MM.1S (cell line): ENCODE data around the gene CD47.

Source experiments
- DNase-seq: peaks from one replicate; pipeline ENCODE4 v3.0.0-alpha.2; 2015
- H2AFZ ChIP-seq: fragments of 300-600 bp; sonication (generic); 2 replicates; pipeline ENCODE4 v1.6.0; 2016; ENCODE audit warnings: antibody characterized with exemption, low read length
- H3F3A ChIP-seq: fragments of 300-600 bp; sonication (generic); 2 replicates; pipeline ENCODE4 v1.6.1; 2016; ENCODE audit warnings: mild to moderate bottlenecking, antibody characterized with exemption, low read length, moderate library complexity, mixed read lengths; ENCODE audit not compliant: insufficient read depth
- H3K27ac ChIP-seq: fragments of 300-600 bp; sonication (generic); 2 replicates; pipeline ENCODE4 v1.5.1; 2016; ENCODE audit warnings: mild to moderate bottlenecking, low read length
- H3K27me3 ChIP-seq: fragments of 300-600 bp; sonication (generic); replicated peaks from 2 replicates; pipeline ENCODE4 v1.6.0; 2016; ENCODE audit warnings: low read length; ENCODE audit not compliant: insufficient read depth
- H3K36me3 ChIP-seq: fragments of 300-600 bp; sonication (generic); replicated peaks from 2 replicates; pipeline ENCODE4 v1.6.1; 2016; ENCODE audit warnings: mild to moderate bottlenecking, low read length, mixed read lengths; ENCODE audit not compliant: insufficient read depth
- H3K4me1 ChIP-seq: fragments of 300-600 bp; sonication (generic); 2 replicates; pipeline ENCODE4 v1.6.1; 2016; ENCODE audit warnings: low read length, mixed read lengths
- H3K4me2 ChIP-seq: fragments of 300-600 bp; sonication (generic); 2 replicates; pipeline ENCODE4 v1.6.0; 2016; ENCODE audit warnings: low read depth, low read length
- H3K4me3 ChIP-seq: fragments of 300-600 bp; sonication (generic); 2 replicates; pipeline ENCODE4 v1.5.1; 2016; ENCODE audit warnings: low read length, mixed read lengths
- H3K79me2 ChIP-seq: fragments of 300-600 bp; sonication (generic); 2 replicates; pipeline ENCODE4 v1.6.1; 2016; ENCODE audit warnings: mixed run types, low read length, mixed read lengths
- H3K9ac ChIP-seq: fragments of 300-600 bp; sonication (generic); 2 replicates; pipeline ENCODE4 v1.6.1; 2016; ENCODE audit warnings: low read length, mixed read lengths
- H3K9me2 ChIP-seq: fragments of 300-600 bp; sonication (generic); replicated peaks from 2 replicates; pipeline ENCODE4 v1.6.1; 2016; ENCODE audit warnings: mild to moderate bottlenecking, low read length, mixed read lengths; ENCODE audit not compliant: insufficient read depth
- H3K9me3 ChIP-seq: fragments of 300-600 bp; sonication (generic); replicated peaks from 2 replicates; pipeline ENCODE4 v1.6.1; 2016; ENCODE audit warnings: mild to moderate bottlenecking, low read length, mixed read lengths; ENCODE audit not compliant: insufficient read depth
- H4K20me1 ChIP-seq: fragments of 300-600 bp; sonication (generic); 2 replicates; pipeline ENCODE4 v1.6.1; 2016; ENCODE audit warnings: mild to moderate bottlenecking, low read length, moderate library complexity, mixed read lengths; ENCODE audit not compliant: insufficient read depth
- CTCF ChIP-seq: fragments of 300-600 bp; sonication (generic); IDR thresholded peaks from 2 replicates; pipeline ENCODE4 v1.5.1; 2016; ENCODE audit warnings: antibody characterized with exemption, low read length, mixed read lengths
- EZH2 ChIP-seq: fragments of 300-600 bp; sonication (generic); optimal IDR thresholded peaks from 2 replicates; pipeline ENCODE3; 2017; ENCODE audit warnings: low read depth, mild to moderate bottlenecking, antibody characterized with exemption, low read length, mixed read lengths
- EZH2phosphoT487 ChIP-seq: fragments of 300-600 bp; sonication (generic); IDR thresholded peaks from 2 replicates; pipeline ENCODE4 v1.6.1; 2018; ENCODE audit warnings: antibody characterized with exemption, low read length

Gene CD47

GRCh38 chr3:108030960-108031359 is 59.9 kb downstream of the CD47 start:
- no peak for DNase-seq
- Histone ChIP-seq H3K36me3 (no peaks in the 10 kb centered on the region), H3F3A (no peaks in the 10 kb centered on the region), H3K27ac (no peak overlapping the region), H3K9ac (no peak overlapping the region), H3K9me2 (no peaks in the 10 kb centered on the region), H4K20me1 (no peaks in the 10 kb centered on the region), H3K4me3 (no peak overlapping the region), H3K27me3 (no peaks in the 10 kb centered on the region), H3K9me3 (no peaks in the 10 kb centered on the region; the same call in 1 of the 2 replicates), H3K4me2 (no peak overlapping the region), H3K4me1 (no peaks in the 10 kb centered on the region), H2AFZ (no peak overlapping the region), H3K79me2 (no peaks in the 10 kb centered on the region)
- no peak for TF ChIP-seq CTCF
- no peak for TF ChIP-seq EZH2

GRCh38 chr3:108029466-108029865 is 61.4 kb downstream of the CD47 start:
- no peak overlapping the region for H2AFZ ChIP-seq
- H3K9me3 ChIP-seq, result no peaks in the 10 kb centered on the region; the same call in 1 of the 2 replicates
- H4K20me1 ChIP-seq, result no peaks in the 10 kb centered on the region
- H3K4me2 ChIP-seq, result no peak overlapping the region
- no peaks in the 10 kb centered on the region for H3K27me3 ChIP-seq
- DNase-seq, result no peak
- no peak overlapping the region for H3K27ac ChIP-seq
- no peak overlapping the region for H3K4me3 ChIP-seq
- no peaks in the 10 kb centered on the region for H3K36me3 ChIP-seq
- no peaks in the 10 kb centered on the region for H3K79me2 ChIP-seq
- no peak for TF ChIP-seq CTCF
- no peak for TF ChIP-seq EZH2
- TF ChIP-seq EZH2phosphoT487, result no peak
- H3K9ac ChIP-seq, result no peak overlapping the region
- no peaks in the 10 kb centered on the region for H3K4me1 ChIP-seq
- H3K9me2 ChIP-seq, result no peaks in the 10 kb centered on the region
- H3F3A ChIP-seq, result no peaks in the 10 kb centered on the region

DNA sequence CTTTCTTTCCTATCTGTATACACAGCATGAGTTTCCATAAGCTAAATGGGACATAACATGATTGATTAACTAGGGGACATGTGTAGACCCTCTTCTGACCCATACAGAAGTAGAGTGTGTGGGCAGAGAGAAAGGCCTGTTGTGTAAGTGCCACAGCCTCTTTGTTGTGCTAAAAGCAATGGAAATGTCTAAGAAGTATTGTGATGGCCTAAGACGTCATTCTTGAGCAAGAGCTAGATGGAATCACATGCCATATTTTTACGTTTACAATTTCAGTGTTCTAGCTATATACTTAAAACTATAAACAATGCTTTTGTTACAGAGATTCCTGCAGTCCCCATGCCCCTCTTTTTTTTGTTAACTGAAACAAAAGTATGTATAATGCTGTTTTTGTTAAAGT is 61.9 kb downstream of the CD47 start:
- Histone ChIP-seq H2AFZ (no peak overlapping the region), H3K27ac (no peak overlapping the region), H3K4me1 (no peaks in the 10 kb centered on the region), H4K20me1 (no peaks in the 10 kb centered on the region), H3F3A (no peaks in the 10 kb centered on the region), H3K27me3 (no peaks in the 10 kb centered on the region), H3K9ac (no peak overlapping the region), H3K79me2 (no peaks in the 10 kb centered on the region), H3K4me3 (no peak overlapping the region), H3K36me3 (no peaks in the 10 kb centered on the region), H3K9me2 (no peaks in the 10 kb centered on the region), H3K4me2 (no peak overlapping the region), H3K9me3 (no peaks in the 10 kb centered on the region; the same call in 1 of the 2 replicates)
- DNase-seq, result no peak
- TF ChIP-seq CTCF, result no peak
- TF ChIP-seq EZH2, result no peak
- TF ChIP-seq EZH2phosphoT487, result no peak
